Left ventricle myocardium inferior (tissue), 1 donor: ENCODE results near the gene MVB12B. TPM values are rescaled to one million over a fixed set of nuclear protein-coding genes. Genes with fewer than 3 reads are reported as not detected.
A peak's percentile ranks its signal among the peaks of the same experiment; 100 is the strongest.
"Not testable (repeated sequence)": the region's sequence is repeated elsewhere in the genome, so short reads cannot be mapped to it uniquely, and the experiment has no call there.

Experiments used
- DNase-seq: peaks from one replicate; pipeline ENCODE4 v3.0.0-alpha.2; 2020
- H3K27ac ChIP-seq: fragments of 200-600 bp; replicated peaks from 2 replicates; pipeline ENCODE4 v1.8.0; 2021
- H3K27me3 ChIP-seq: fragments of 200-600 bp; 2 replicates; pipeline ENCODE4 v1.8.0; 2021; ENCODE audit warnings: low read depth
- H3K36me3 ChIP-seq: fragments of 200-600 bp; 2 replicates; pipeline ENCODE4 v1.8.0; 2021
- H3K4me1 ChIP-seq: fragments of 200-600 bp; 2 replicates; pipeline ENCODE4 v1.8.0; 2021
- H3K4me3 ChIP-seq: fragments of 200-600 bp; 2 replicates; pipeline ENCODE4 v1.8.0; 2021; ENCODE audit warnings: mild to moderate bottlenecking, moderate library complexity
- H3K9me3 ChIP-seq: fragments of 200-600 bp; replicated peaks from 2 replicates; pipeline ENCODE4 v1.8.0; 2021
- CTCF ChIP-seq: fragments of 200-600 bp; IDR thresholded peaks from 2 replicates; pipeline ENCODE4 v1.8.0; 2021; ENCODE audit warnings: antibody characterized with exemption, mild to moderate bottlenecking, borderline replicate concordance
- intact Hi-C: fragments of 100-400 bp; cut with micrococcal nuclease; formaldehyde crosslinking; loops from one replicate; pipeline ENCODE4 v1.11.0; 2022
- long read RNA-seq: library from polyadenylated mRNA; unstranded; transcript quantifications from one replicate; pipeline ENCODE4 v2.0.0, GENCODE V29; 2021
- total RNA-seq: library from RNA; stranded (reverse); fragmentation: NEBNext Ultra II Directional; extraction: Animal tissue kit (Norgen Biotek cat#: 25700); gene quantifications from one replicate; pipeline ENCODE4 v1.2.1, GENCODE V29; 2021
- donor health status: DM: no; HTN: yes; CAD: no; lungs with severe emphysema.

The MVB12B gene
- 11.2 TPM for total RNA-seq
- long read RNA-seq, full-length matches to known transcripts, result 8 of 33 reads
- long read RNA-seq, partial matches to known transcripts, result 23 of 33 reads
- long read RNA-seq, other reads (novel, unspliced or antisense), result 2 of 33 reads

- H3K36me3 ChIP-seq, result no peaks in the 10 kb centered on the region
- H3K4me3 ChIP-seq, result peak within 1 kb of the TSS; percentile 78
- intact Hi-C loops, result no loop called here
- H3K27me3 ChIP-seq, result no peaks in the 10 kb centered on the region
- no peak for TF ChIP-seq CTCF
- H3K9me3 ChIP-seq, result peaks cover 20% of the 10 kb centered on the region
- H3K4me1 ChIP-seq, result peaks cover 36% of the 10 kb centered on the region
- DNase-seq, result peak; percentile 46
- H3K27ac ChIP-seq, result peak within 1 kb of the TSS; percentile 83
Observed at GRCh38 chr9:126326228-126327005, at the start of gene MVB12B. Gene MVB12B (plus strand): TSS chr9:126326829. CDS start chr9:126326930, 101 bp downstream.

GRCh38 chr9:126283799-126284465 is 42.7 kb upstream of the MVB12B start:
- Histone ChIP-seq H3K27me3 (peaks cover 11% of the 10 kb centered on the region), H3K9me3 (peaks cover 26% of the 10 kb centered on the region), H3K4me3 (no peak overlapping the region), H3K36me3 (no peaks in the 10 kb centered on the region), H3K27ac (no peak overlapping the region), H3K4me1 (no peaks in the 10 kb centered on the region)
- intact Hi-C loops, result no loop called here
- TF ChIP-seq CTCF, result no peak
- no peak for DNase-seq

- H3K27ac ChIP-seq, H3K36me3 ChIP-seq, intact Hi-C loops, H3K4me3 ChIP-seq, H3K4me1 ChIP-seq, DNase-seq: not testable (repeated sequence)
- Histone ChIP-seq H3K27me3 (peaks cover 11% of the 10 kb centered on the region), H3K9me3 (peaks cover 16% of the 10 kb centered on the region)
Observed at GRCh38 chr9:126285652-126286051, 41.0 kb upstream of the MVB12B start.

GRCh38 chr9:126287166-126287866 is 39.3 kb upstream of the MVB12B start:
- H3K9me3 ChIP-seq, result peaks cover 16% of the 10 kb centered on the region
- no peak for TF ChIP-seq CTCF
- no peak overlapping the region for H3K27ac ChIP-seq
- no peaks in the 10 kb centered on the region for H3K36me3 ChIP-seq
- H3K27me3 ChIP-seq, result peaks cover 11% of the 10 kb centered on the region
- DNase-seq, result no peak
- no peak overlapping the region for H3K4me3 ChIP-seq
- intact Hi-C loops, result no loop called here
- no peaks in the 10 kb centered on the region for H3K4me1 ChIP-seq

- Histone ChIP-seq H3K4me1 (no peaks in the 10 kb centered on the region), H3K36me3 (no peaks in the 10 kb centered on the region), H3K4me3 (no peak overlapping the region), H3K27ac (no peak overlapping the region), H3K9me3 (peaks cover 11% of the 10 kb centered on the region), H3K27me3 (peaks cover 32% of the 10 kb centered on the region)
- no peak for DNase-seq
- TF ChIP-seq CTCF, result no peak
- intact Hi-C loops, result no loop called here
Observed at GRCh38 chr9:126290871-126291270, 35.8 kb upstream of the MVB12B start.
